Measurements from ENCODE around the gene SORBS1. TPM values are rescaled to one million over a fixed set of nuclear protein-coding genes. Genes with fewer than 3 reads are reported as not detected.
A peak's percentile ranks its signal among the peaks of the same experiment; 100 is the strongest.

The SORBS1 gene
- total and polyA plus RNA-seq, 2 experiments from 2014 or later, result 11.0 to 20.6 TPM

DNA sequence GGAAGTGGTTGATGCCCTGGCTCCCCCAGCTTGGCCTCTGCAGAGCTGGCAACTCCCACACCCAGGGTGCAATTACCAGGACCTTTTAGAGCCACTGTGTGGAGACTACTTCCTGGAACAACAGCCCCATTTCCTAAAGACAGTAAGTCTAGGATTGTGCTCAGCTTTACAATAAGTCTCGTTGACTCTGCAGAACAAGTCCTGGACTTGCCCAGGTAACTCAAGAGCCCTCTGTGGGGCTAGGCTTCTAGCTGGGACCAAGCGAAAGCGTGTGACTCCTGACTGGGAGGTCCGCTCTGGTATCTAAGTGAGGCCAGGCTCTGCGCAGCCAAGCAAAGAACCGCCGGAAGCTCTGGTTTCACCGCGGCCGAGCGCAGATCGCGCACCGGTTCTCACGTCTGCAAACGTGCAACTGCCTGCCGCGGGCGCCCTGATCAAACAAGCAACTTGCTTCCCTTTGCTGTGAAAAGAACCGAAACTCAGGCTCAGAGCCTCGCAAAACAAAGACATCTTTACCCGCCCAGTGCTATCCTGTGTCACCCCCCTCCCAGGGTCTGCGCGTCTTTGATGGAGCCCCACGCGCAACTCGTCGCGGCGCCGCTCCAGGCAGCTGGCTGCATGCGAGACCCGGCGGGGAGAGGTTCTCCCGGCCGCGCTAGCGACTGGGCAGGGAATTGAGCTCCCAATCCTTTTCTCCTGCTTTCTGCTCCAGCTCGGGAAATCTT lies 266.0 kb downstream of the SORBS1 start:
- no peaks in the 10 kb centered on the region for H3K36me3 ChIP-seq
- no peak overlapping the region for H3K4me3 ChIP-seq
- no peak overlapping the region for H3K27ac ChIP-seq
- no peaks in the 10 kb centered on the region for H3K9me3 ChIP-seq (ENCODE audit: low read depth)
- H3K4me1 ChIP-seq (ENCODE audit: low read depth), result peaks cover 22% of the 10 kb centered on the region
- H3K27me3 ChIP-seq, result peaks cover 6% of the 10 kb centered on the region
- peak; percentile 39 to 73 for DNase-seq (ENCODE audit: low read depth in 1 of 2, low spot score in 1 of 2)
- TF ChIP-seq, protein P1, sequence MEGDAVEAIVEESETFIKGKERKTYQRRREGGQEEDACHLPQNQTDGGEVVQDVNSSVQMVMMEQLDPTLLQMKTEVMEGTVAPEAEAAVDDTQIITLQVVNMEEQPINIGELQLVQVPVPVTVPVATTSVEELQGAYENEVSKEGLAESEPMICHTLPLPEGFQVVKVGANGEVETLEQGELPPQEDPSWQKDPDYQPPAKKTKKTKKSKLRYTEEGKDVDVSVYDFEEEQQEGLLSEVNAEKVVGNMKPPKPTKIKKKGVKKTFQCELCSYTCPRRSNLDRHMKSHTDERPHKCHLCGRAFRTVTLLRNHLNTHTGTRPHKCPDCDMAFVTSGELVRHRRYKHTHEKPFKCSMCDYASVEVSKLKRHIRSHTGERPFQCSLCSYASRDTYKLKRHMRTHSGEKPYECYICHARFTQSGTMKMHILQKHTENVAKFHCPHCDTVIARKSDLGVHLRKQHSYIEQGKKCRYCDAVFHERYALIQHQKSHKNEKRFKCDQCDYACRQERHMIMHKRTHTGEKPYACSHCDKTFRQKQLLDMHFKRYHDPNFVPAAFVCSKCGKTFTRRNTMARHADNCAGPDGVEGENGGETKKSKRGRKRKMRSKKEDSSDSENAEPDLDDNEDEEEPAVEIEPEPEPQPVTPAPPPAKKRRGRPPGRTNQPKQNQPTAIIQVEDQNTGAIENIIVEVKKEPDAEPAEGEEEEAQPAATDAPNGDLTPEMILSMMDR (IDR thresholded peaks at IDR 0.05; ENCODE audit: low read depth, low read length), result no peak

DNA sequence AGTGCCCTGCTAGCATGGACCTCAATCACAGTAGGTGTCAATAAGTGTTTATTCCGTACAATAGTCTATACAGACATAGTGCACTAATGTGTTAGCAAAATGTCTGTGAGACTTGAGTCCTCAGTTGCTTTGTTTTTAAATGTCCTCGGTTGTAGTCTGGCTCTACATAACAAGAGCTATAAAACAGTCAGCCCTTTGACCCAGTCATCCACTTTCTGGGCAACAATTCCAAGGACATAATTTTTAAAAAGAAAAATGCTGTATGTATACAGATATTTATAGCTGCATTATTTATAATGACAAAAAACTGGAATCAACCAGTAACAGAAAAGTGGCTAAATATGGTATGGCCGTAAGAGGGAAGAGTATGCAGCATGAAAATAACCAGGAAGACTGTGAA lies 267.5 kb downstream of the SORBS1 start:
- Histone ChIP-seq H3K27ac (no peak overlapping the region), H3K27me3 (peaks cover 6% of the 10 kb centered on the region), H3K4me3 (no peak overlapping the region), H3K9me3 (ENCODE audit: low read depth) (no peaks in the 10 kb centered on the region), H3K36me3 (no peaks in the 10 kb centered on the region), H3K4me1 (ENCODE audit: low read depth) (peaks cover 34% of the 10 kb centered on the region)
- DNase-seq (ENCODE audit: low read depth in 1 of 2, low spot score in 1 of 2), result no peak
- TF ChIP-seq, protein P1 (IDR thresholded peaks at IDR 0.05; ENCODE audit: low read depth, low read length), result no peak

DNA sequence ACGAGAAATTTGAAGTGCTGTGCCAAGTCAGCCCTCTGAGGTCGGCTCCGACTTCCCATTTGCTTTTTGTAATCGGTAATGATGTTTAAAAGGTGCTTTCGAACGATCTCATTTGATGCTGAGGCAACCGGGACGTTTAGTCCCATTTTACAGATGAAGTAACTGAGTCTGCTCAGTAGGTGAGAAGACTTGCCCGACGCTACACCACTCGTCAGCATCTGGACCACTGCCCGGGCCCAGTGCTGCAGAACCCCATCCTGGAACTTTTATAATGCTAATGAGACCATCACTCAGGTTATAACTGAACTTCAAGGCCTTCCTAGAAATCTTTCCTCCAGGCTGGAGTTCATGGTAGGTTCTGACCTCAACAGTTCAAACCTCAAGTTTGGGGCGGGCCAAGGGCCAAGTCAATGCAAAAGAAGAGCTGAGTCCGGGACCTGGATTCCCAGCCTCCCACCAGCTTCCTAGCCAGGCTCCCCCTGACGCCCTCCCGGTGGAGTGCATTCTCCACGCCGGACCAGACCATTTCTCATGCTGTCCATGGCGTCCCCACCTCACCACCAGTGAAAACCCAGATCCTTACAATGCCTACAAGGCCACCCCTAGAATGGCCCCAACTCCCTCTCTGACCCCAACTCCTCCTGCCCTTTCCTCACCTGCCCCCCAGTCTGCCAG lies 269.7 kb downstream of the SORBS1 start:
- Histone ChIP-seq H3K9me3 (ENCODE audit: low read depth) (no peaks in the 10 kb centered on the region), H3K4me1 (ENCODE audit: low read depth) (peaks cover 40% of the 10 kb centered on the region), H3K27ac (no peak overlapping the region), H3K36me3 (no peaks in the 10 kb centered on the region), H3K27me3 (peaks cover 6% of the 10 kb centered on the region), H3K4me3 (peak overlapping the region; percentile 99)
- TF ChIP-seq, protein P1 (IDR thresholded peaks at IDR 0.05; ENCODE audit: low read depth, low read length), result no peak
- DNase-seq (ENCODE audit: low read depth in 1 of 2, low spot score in 1 of 2), result no peak

DNA sequence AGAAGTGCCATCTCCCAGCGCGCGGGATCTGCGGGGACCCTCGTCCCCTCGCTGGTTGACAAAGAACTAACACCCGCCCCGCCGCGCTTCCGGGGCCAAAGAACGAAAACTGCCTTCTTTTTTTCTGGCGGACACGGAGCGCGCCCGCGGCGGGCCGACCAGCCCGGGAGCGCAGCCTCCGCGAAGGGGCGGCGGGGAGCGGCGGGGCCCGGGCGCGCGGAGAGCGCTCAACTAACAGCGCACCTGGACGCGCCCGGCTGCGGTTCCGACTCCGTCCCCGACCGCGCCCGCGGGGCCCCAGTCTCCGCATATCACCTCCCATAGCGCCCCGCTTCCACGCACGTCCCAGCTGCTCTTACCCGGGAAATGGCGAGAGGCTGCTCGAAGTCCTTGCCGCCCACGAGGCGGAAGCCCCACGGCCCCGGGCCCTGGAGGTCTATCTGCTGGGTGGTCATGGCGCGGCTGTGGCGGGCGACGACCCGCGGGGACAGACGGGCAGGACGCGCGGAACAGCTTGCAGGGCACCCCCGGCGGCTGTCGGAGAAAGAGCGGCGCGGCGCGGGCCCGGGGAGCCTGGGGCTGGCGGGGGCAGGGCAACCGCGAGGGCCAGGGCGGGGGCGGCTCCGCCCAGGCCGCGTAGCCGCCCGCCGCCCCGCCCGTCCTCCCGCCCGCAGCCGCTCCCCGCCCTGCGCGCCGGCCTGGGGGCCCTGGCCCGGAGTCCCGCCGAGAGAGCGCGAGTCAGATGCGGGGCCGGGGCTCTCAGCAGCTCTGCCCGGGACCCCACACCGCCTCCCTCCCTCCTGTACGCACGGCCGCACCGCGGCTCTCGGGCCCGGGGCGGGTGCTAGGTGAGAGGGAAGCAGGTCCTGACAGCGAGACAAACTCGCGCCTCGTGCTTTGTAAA lies 270.5 kb downstream of the SORBS1 start, which contains the start of gene PDLIM1:
TSS of gene PDLIM1 (minus strand) at position 543 of the 904 bp plus-strand sequence. CDS start at position 455, 88 bp downstream.
- H3K4me3 ChIP-seq, result peak within 1 kb of the TSS; percentile 99
- TF ChIP-seq, protein P1 (IDR thresholded peaks at IDR 0.05; ENCODE audit: low read depth, low read length), result peak; percentile 19
- peak within 1 kb of the TSS; percentile 71 for H3K27ac ChIP-seq
- H3K9me3 ChIP-seq (ENCODE audit: low read depth), result no peaks in the 10 kb centered on the region
- no peaks in the 10 kb centered on the region for H3K36me3 ChIP-seq
- H3K27me3 ChIP-seq, result peaks cover 6% of the 10 kb centered on the region
- H3K4me1 ChIP-seq (ENCODE audit: low read depth), result peaks cover 40% of the 10 kb centered on the region
- peak; percentile 79 to 80 for DNase-seq (ENCODE audit: low read depth in 1 of 2, low spot score in 1 of 2)

DNA sequence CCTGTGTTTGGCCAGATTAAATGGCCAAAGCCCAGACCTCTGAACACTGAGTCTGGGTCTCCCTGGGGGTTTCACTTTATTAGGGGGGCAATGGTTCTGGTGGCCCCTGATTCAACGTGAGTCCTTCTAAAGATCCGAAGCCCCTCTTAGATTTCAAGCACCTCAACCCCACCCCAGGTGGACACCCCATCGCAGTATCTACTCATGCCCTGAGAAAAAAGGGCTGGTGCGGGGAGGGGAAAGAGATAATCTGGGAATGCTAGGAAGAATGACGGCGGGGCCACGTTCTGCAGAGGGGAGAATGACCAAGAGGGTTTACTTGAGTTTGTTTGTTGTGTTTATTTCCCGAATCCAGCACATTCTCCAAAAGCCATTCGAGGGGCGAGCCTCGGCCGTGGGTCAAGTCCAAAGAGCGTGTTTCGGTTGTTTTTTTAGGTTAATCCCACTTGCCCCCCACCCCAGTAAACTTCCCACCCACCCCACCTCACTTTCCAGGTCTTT lies 271.2 kb downstream of the SORBS1 start:
- Histone ChIP-seq H3K36me3 (no peaks in the 10 kb centered on the region), H3K4me3 (peak overlapping the region; percentile 99), H3K4me1 (ENCODE audit: low read depth) (peaks cover 33% of the 10 kb centered on the region), H3K27ac (no peak overlapping the region), H3K9me3 (ENCODE audit: low read depth) (no peaks in the 10 kb centered on the region), H3K27me3 (peaks cover 3% of the 10 kb centered on the region)
- TF ChIP-seq, protein P1 (IDR thresholded peaks at IDR 0.05; ENCODE audit: low read depth, low read length), result no peak
- no peak for DNase-seq (ENCODE audit: low read depth in 1 of 2, low spot score in 1 of 2)
